Measurements from ENCODE around the gene PCGF3. TPM values are rescaled to one million over a fixed set of nuclear protein-coding genes. Genes with fewer than 3 reads are reported as not detected.

The PCGF3 gene, protein sequence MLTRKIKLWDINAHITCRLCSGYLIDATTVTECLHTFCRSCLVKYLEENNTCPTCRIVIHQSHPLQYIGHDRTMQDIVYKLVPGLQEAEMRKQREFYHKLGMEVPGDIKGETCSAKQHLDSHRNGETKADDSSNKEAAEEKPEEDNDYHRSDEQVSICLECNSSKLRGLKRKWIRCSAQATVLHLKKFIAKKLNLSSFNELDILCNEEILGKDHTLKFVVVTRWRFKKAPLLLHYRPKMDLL
- 26.2 and 30.9 TPM in 2 replicates for total RNA-seq

DNA sequence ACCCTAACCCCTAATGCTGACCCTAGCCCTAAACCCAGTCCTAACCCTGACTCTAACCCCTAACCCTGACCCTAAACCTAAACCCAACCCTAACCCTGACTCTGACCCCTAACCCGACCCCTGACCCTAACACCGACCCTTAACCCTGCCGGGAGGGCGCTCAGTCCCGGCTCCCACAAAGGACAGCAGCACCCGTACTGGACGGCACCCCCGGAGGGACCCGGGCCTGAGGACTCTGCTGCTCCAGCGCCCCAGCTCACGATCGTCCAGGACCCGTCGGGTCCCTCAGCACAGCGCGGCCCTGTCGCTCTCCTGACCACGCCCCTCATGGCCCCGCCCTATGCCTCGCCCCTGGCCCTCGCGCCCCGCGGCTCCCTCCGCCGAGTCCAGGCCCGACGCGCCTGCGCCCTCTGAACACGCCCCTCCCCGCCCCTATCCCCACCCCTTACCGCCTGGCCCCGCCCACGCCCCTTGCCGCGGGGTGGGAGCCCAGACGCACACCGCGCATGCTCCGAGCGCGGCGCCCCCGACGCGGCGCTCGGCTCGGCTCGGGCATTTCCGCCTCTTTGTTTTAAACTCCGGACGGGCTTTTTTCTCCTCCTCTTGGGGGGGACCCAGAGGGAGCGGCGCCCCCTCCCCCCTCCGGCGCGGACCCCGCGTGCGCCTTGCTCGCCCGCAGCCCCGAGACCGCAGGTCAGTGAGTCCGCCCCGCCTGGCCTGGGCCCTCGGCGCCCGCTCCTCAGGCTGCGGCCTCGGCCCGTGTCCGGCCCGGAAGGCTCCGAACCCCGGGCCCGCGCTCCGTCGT is at the start of gene PCGF3:
TSS of gene PCGF3 (plus strand) at position 555 of the 805 bp plus-strand sequence. CDS start 27,849 bp downstream, outside the sequence.

DNA sequence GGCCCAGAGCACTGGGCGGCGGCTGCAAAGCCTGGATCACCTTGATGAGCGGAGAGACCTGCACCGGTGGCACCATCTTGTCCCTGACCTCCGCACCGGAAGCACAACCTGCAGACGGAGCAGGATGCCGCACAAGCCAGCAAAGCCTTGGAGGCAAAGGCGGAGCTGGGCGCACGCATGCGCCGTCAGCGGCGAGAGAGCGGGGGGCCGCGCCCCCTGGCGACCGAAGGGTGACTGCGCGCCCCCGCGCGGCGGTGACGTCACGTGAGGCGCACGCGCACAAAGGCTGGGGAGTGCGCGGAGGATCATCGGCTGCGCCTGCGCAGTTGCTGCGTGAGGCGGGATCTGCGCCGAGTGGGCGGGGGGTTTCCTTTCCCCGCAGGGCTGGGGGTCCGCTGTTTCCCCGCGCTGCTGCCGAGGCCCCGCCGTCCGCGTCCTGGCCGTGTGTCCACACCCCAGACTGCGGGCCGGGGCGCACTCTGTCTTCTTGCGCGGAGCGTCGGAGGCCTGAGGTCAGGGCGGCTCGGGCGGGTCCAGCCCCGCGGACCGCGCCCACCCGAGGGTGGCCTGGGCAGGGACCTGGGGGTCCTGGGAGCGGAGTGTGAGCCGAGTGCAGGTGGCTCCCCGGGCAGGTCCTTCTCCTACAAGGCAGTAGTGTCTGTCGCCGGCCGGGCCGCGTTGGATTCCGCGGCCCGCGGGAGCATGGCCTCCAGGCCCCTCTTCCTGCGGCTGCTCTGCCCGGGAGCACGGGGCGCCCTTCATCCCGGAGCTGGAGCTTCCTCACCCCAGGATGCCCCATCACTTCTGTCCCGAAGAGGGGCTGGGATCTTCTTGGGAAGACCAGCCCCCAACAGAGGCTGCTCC is 31.2 kb upstream of the PCGF3 start, which contains the start of the genes ATP5ME and MYL5:
TSS of gene ATP5ME (minus strand) at position 105 of the 864 bp plus-strand sequence. CDS start at position 76, 29 bp downstream.
TSS of gene MYL5 (plus strand) at position 371 of the 864 bp plus-strand sequence. CDS start 3,485 bp downstream, outside the sequence.

DNA sequence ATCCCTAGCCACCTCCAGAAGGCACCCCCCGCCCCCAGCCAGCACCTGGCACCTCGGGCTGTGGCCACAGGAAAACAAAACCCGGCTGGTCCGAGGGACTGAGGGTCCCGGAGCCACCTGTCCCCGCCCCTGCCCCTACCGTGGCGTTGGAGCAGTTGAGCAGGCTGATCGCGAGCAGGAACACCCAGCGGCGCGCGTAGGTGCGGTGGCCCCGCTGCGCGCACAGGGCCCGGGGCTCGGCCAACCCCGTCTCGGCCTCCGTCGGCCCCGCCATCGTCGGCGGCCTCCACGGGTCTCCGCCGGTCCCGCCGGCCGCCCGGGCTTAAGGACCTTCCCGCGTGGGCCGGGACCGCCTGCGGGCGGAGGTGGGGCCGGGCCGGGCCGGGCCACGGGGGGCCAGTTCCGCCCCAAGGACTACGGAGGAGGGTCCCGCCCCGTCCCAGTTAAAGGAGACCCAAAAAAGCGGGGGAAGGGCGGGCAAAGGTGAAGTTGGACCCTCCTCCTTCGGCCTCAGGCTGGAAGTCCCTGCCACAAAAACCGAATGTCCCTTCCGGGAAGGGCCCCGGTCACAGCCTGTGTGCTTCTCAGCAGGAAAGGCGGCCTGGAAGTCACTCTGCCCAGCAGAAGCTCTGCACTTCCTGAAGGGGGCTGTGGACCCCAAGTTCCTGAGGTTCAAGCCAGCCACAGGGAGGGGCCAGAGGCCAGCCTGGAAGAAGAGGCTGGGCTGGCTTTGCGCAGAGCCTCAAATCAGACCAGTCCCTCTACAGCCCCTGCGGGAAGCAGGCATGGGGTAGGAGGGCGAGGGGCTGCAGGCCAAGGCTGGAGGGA is 16.6 kb upstream of the PCGF3 start, which contains the start of gene SLC49A3:
TSS of gene SLC49A3 (minus strand) at position 298 of the 828 bp plus-strand sequence. CDS start at position 274, 24 bp downstream.

Other genes with a start within 250 kb of the PCGF3 start
- gene ZNF721, start 206.7 kb upstream of the PCGF3 start, total RNA-seq = 7.9 and 13.2 TPM in 2 replicates
- gene PIGG, start 206.6 kb upstream of the PCGF3 start, total RNA-seq = 21.0 and 27.7 TPM in 2 replicates
- gene TMEM271, start 129.5 kb upstream of the PCGF3 start, total RNA-seq = not detected in 2 replicates
- gene PDE6B, start 80.3 kb upstream of the PCGF3 start, total RNA-seq = 2.5 and 6.7 TPM in 2 replicates
- 63.5 and 114 TPM in 2 replicates for gene ATP5ME, start 31.6 kb upstream of the PCGF3 start, total RNA-seq
- gene MYL5, start 31.3 kb upstream of the PCGF3 start, total RNA-seq = 0.59 and 4.0 TPM in 2 replicates
- 2.1 and 2.5 TPM in 2 replicates for gene SLC49A3, start 16.7 kb upstream of the PCGF3 start, total RNA-seq
- under 0.01 TPM in 1 of 2 replicates, not detected in the other for gene CPLX1, start 120.3 kb downstream of the PCGF3 start, total RNA-seq
- 76.9 and 95.8 TPM in 2 replicates for gene GAK, start 226.5 kb downstream of the PCGF3 start, total RNA-seq
- 15.9 and 16.6 TPM in 2 replicates for gene TMEM175, start 226.6 kb downstream of the PCGF3 start, total RNA-seq

All from bronchus fibroblast of lung (primary cell).